ENCODE measurements around the gene RBFOX1. TPM values are rescaled to one million over a fixed set of nuclear protein-coding genes. Genes with fewer than 3 reads are reported as not detected.

Gene RBFOX1
- total RNA-seq, 1 donor = not detected

GRCh38 chr16:7390974-7391373, 58.3 kb downstream of the RBFOX1 start:
- Histone ChIP-seq H3K9me3 (ENCODE audit: low read depth, low read length) (peaks cover 2% of the 10 kb centered on the region), H4K20me1 (ENCODE audit: insufficient read depth, low read length) (no peaks in the 10 kb centered on the region), H3K4me2 (ENCODE audit: insufficient read depth, low read length) (no peak overlapping the region), H3K4me3 (ENCODE audit: insufficient read depth, low read length) (no peak overlapping the region), H3K79me2 (ENCODE audit: insufficient read depth, low read length) (no peaks in the 10 kb centered on the region), H3K27me3 (ENCODE audit: insufficient read depth, low read length) (no peaks in the 10 kb centered on the region), H3K36me3 (ENCODE audit: insufficient read depth, low read length) (no peaks in the 10 kb centered on the region), H3K27ac (ENCODE audit: low read depth, low read length) (no peak overlapping the region), H2AFZ (ENCODE audit: low read length) (no peak overlapping the region), H3K4me1 (ENCODE audit: insufficient read depth, low read length) (no peaks in the 10 kb centered on the region)
- no peak for DNase-seq (ENCODE audit: insufficient read length, low spot score, missing footprints)
- no peak for TF ChIP-seq CTCF (IDR thresholded peaks at IDR 0.05; ENCODE audit: extremely low read depth, low read depth, low read length)

- no peaks in the 10 kb centered on the region for H3K4me1 ChIP-seq (ENCODE audit: insufficient read depth, low read length)
- H3K27ac ChIP-seq (ENCODE audit: low read depth, low read length) = no peak overlapping the region
- DNase-seq (ENCODE audit: insufficient read length, low spot score, missing footprints) = no peak
- no peaks in the 10 kb centered on the region for H3K79me2 ChIP-seq (ENCODE audit: insufficient read depth, low read length)
- peaks cover 2% of the 10 kb centered on the region for H3K9me3 ChIP-seq (ENCODE audit: low read depth, low read length)
- no peaks in the 10 kb centered on the region for H4K20me1 ChIP-seq (ENCODE audit: insufficient read depth, low read length)
- H3K4me2 ChIP-seq (ENCODE audit: insufficient read depth, low read length) = no peak overlapping the region
- no peak for TF ChIP-seq CTCF (IDR thresholded peaks at IDR 0.05; ENCODE audit: extremely low read depth, low read depth, low read length)
- no peak overlapping the region for H3K4me3 ChIP-seq (ENCODE audit: insufficient read depth, low read length)
- H3K27me3 ChIP-seq (ENCODE audit: insufficient read depth, low read length) = no peaks in the 10 kb centered on the region
- no peak overlapping the region for H2AFZ ChIP-seq (ENCODE audit: low read length)
- H3K36me3 ChIP-seq (ENCODE audit: insufficient read depth, low read length) = no peaks in the 10 kb centered on the region
Observed at GRCh38 chr16:7391694-7392093, 59.0 kb downstream of the RBFOX1 start.

- Histone ChIP-seq H3K79me2 (ENCODE audit: insufficient read depth, low read length) (no peaks in the 10 kb centered on the region), H3K9me3 (ENCODE audit: low read depth, low read length) (peaks cover 2% of the 10 kb centered on the region), H3K27ac (ENCODE audit: low read depth, low read length) (no peak overlapping the region), H3K4me2 (ENCODE audit: insufficient read depth, low read length) (no peak overlapping the region), H4K20me1 (ENCODE audit: insufficient read depth, low read length) (no peaks in the 10 kb centered on the region), H3K27me3 (ENCODE audit: insufficient read depth, low read length) (no peaks in the 10 kb centered on the region), H3K4me3 (ENCODE audit: insufficient read depth, low read length) (no peak overlapping the region), H3K4me1 (ENCODE audit: insufficient read depth, low read length) (no peaks in the 10 kb centered on the region), H3K36me3 (ENCODE audit: insufficient read depth, low read length) (no peaks in the 10 kb centered on the region), H2AFZ (ENCODE audit: low read length) (no peak overlapping the region)
- DNase-seq (ENCODE audit: insufficient read length, low spot score, missing footprints) = no peak
- TF ChIP-seq CTCF (IDR thresholded peaks at IDR 0.05; ENCODE audit: extremely low read depth, low read depth, low read length) = no peak
Observed at GRCh38 chr16:7392206-7392605, 59.6 kb downstream of the RBFOX1 start.

- H3K36me3 ChIP-seq (ENCODE audit: insufficient read depth, low read length) = no peaks in the 10 kb centered on the region
- H3K4me1 ChIP-seq (ENCODE audit: insufficient read depth, low read length) = no peaks in the 10 kb centered on the region
- no peak overlapping the region for H3K4me2 ChIP-seq (ENCODE audit: insufficient read depth, low read length)
- TF ChIP-seq CTCF (IDR thresholded peaks at IDR 0.05; ENCODE audit: extremely low read depth, low read depth, low read length) = no peak
- no peaks in the 10 kb centered on the region for H3K27me3 ChIP-seq (ENCODE audit: insufficient read depth, low read length)
- no peak overlapping the region for H2AFZ ChIP-seq (ENCODE audit: low read length)
- H3K79me2 ChIP-seq (ENCODE audit: insufficient read depth, low read length) = no peaks in the 10 kb centered on the region
- H3K27ac ChIP-seq (ENCODE audit: low read depth, low read length) = no peak overlapping the region
- H4K20me1 ChIP-seq (ENCODE audit: insufficient read depth, low read length) = no peaks in the 10 kb centered on the region
- DNase-seq (ENCODE audit: insufficient read length, low spot score, missing footprints) = no peak
- H3K9me3 ChIP-seq (ENCODE audit: low read depth, low read length) = peaks cover 5% of the 10 kb centered on the region
- H3K4me3 ChIP-seq (ENCODE audit: insufficient read depth, low read length) = no peak overlapping the region
Observed at GRCh38 chr16:7393680-7394079, 61.0 kb downstream of the RBFOX1 start.
